NCI-H774 (cell line): ENCODE results near the gene ABCB6.

ENCODE experiments used
- DNase-seq: peaks from one replicate; lab custom pipeline; 2025; lab: John Stamatoyannopoulos, UW

ABCB6 gene

GRCh38 chr2:219168932-219169331 lies 49.8 kb downstream of the ABCB6 start:
- DNase-seq, result no peak

- DNase-seq, result no peak
Measured at GRCh38 chr2:219168526-219168925, 50.2 kb downstream of the ABCB6 start.

- DNase-seq, result no peak
Measured at GRCh38 chr2:219167997-219168396, 50.8 kb downstream of the ABCB6 start.

DNA sequence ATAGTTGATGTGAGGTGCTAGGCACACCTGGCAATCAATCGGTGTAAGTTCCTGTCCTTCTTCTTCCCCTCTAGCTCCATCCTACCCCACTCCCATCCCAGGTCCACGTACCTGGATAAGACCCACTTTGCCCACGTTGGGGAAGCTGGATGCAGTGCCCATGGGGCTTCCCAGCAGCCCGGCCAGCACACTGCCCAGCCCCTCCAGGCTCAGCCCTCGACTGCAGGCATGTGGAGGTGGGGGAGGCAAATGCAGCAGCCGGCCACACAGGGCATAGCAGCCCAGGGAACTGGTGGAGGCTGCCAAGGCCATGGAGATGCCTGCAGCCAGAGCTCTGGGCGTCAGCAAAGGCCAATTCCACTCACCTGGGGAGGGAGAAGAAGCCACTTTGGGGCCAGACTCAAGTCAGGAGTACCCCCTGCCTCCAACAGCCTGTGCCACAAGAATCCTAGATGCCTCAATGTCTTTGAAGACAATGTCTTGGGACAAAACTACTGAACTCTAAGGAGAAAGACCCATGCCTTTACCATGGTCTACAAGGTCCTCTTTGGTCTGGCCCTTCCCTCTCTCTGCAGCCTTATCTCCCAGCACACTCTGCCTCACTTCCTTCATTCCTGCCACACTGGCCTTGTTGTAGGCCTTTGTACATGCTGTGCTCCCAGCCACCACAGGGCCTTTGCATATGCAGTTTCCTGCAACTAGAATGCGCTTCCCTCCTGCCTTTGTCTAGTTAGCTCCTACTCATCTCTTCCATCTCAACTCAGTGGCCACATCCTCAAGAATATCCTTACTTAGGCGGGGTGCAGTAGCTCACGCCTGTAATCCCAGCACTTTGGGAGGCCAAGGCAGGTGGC lies 53.5 kb downstream of the ABCB6 start:
- no peak for DNase-seq

DNA sequence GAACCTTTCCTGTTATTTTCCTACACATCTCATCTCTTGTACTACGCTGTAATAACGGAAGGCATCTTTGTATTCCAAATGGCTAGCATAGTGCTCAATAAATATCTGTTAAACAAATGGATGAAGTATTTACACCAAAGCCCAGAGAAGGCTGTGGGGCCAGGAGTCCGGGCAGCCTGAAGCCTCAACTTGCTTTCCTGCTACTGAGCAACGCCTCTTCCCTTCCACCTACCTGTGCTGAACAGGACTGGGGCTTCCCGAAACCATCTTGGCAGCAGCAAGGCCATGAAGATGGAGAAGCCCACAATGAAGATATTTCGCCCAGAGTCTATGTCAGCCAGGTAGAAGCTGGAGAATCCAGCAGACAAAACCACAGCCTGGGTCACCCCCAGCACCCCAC lies 55.6 kb downstream of the ABCB6 start:
- no peak for DNase-seq

GRCh38 chr2:219161097-219161496 lies 57.7 kb downstream of the ABCB6 start:
- DNase-seq, result no peak

- DNase-seq, result peak; percentile 87
Measured at GRCh38 chr2:219160186-219161017, 58.4 kb downstream of the ABCB6 start, which contains the start of gene NHEJ1. Gene NHEJ1, minus strand, starts transcription at chr2:219160815. Its CDS starts 2,453 bp downstream, at chr2:219158362.
